ENCODE results near the gene ACSS1. TPM values are rescaled to one million over a fixed set of nuclear protein-coding genes. Genes with fewer than 3 reads are reported as not detected.

ACSS1 gene
- total RNA-seq, 1 donor from 2014 or later, result 7.3 TPM

DNA sequence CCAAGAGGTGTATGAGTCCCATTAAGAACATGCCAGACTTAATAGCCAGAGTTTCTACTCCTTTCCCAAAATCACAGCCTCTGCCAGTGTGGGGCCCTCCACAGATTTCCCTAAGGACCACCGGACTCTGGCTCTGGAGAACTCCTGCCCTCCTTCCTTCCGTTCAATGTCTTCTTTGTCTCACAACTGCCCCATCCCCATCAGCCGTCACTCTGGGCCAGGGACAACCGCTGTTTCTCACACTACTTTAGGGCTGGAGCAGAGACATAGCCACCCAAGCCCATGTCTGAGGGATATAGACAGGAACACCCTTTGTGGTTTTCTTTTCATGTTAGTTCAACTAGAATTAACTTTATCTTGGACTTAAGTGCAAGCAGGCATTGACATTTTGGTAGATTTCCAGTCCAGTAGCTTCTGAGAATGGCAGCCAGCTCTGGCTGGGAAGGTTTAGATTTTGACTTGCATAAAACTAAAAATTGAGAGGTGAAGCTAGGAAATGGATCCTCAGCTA lies 6.7 kb upstream of the ACSS1 start:
- Histone ChIP-seq H3K27me3 (ENCODE audit: control insufficient read depth, insufficient read depth, low read length) (peaks cover 45% of the 10 kb centered on the region), H3K36me3 (ENCODE audit: control insufficient read depth, insufficient read depth, low read length) (no peaks in the 10 kb centered on the region), H3K4me3 (ENCODE audit: low read depth, low read length) (no peak overlapping the region)
- TF ChIP-seq, protein P1, sequence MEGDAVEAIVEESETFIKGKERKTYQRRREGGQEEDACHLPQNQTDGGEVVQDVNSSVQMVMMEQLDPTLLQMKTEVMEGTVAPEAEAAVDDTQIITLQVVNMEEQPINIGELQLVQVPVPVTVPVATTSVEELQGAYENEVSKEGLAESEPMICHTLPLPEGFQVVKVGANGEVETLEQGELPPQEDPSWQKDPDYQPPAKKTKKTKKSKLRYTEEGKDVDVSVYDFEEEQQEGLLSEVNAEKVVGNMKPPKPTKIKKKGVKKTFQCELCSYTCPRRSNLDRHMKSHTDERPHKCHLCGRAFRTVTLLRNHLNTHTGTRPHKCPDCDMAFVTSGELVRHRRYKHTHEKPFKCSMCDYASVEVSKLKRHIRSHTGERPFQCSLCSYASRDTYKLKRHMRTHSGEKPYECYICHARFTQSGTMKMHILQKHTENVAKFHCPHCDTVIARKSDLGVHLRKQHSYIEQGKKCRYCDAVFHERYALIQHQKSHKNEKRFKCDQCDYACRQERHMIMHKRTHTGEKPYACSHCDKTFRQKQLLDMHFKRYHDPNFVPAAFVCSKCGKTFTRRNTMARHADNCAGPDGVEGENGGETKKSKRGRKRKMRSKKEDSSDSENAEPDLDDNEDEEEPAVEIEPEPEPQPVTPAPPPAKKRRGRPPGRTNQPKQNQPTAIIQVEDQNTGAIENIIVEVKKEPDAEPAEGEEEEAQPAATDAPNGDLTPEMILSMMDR (IDR thresholded peaks at IDR 0.05; ENCODE audit: insufficient read depth, low read length, poor library complexity, severe bottlenecking), result no peak
- DNase-seq (ENCODE audit: low read depth), result no peak

DNA sequence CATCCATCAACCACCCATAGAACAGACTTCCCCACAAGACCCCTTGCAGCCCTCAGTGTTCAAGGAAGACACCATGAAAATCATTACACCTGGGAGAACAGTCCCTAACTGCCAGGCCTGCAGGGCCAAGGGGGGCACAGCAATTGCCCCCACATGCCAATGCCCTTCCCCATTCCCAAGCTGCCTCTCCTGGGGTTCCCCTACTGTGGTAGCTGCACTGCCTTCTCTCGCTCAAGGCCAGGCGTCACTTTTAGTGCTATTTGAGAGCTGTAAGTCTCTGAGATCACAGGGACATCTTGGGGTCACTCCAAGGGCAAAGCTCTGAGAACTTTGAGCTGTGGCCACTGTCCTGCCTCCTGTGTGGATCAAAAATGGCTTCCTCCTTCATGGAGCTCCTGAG lies 6.0 kb upstream of the ACSS1 start:
- DNase-seq (ENCODE audit: low read depth), result no peak
- peaks cover 41% of the 10 kb centered on the region for H3K27me3 ChIP-seq (ENCODE audit: control insufficient read depth, insufficient read depth, low read length)
- H3K36me3 ChIP-seq (ENCODE audit: control insufficient read depth, insufficient read depth, low read length), result no peaks in the 10 kb centered on the region
- TF ChIP-seq, protein P1 (IDR thresholded peaks at IDR 0.05; ENCODE audit: insufficient read depth, low read length, poor library complexity, severe bottlenecking), result no peak
- no peak overlapping the region for H3K4me3 ChIP-seq (ENCODE audit: low read depth, low read length)

DNA sequence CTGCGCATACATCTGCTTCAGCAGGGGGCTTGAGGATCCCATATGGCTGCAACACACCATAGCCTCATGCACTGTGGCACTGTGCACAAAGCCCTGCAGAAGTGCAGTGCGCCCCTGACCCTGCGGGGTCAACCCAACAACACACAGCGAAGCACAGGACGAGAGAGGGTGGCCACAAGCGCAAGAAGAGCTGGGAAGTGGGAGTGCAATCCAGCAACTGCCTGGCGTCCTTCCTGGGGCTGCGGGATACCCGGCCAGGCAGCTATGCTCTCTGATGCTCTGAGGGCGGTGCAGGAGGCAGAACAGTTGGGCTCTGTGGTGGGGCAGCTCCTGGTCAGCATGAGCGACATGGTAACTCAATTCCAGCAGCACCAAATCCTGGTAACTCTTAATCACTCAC lies 5.6 kb upstream of the ACSS1 start:
- TF ChIP-seq, protein P1 (IDR thresholded peaks at IDR 0.05; ENCODE audit: insufficient read depth, low read length, poor library complexity, severe bottlenecking), result no peak
- no peak overlapping the region for H3K4me3 ChIP-seq (ENCODE audit: low read depth, low read length)
- peaks cover 42% of the 10 kb centered on the region for H3K27me3 ChIP-seq (ENCODE audit: control insufficient read depth, insufficient read depth, low read length)
- DNase-seq (ENCODE audit: low read depth), result no peak
- no peaks in the 10 kb centered on the region for H3K36me3 ChIP-seq (ENCODE audit: control insufficient read depth, insufficient read depth, low read length)

DNA sequence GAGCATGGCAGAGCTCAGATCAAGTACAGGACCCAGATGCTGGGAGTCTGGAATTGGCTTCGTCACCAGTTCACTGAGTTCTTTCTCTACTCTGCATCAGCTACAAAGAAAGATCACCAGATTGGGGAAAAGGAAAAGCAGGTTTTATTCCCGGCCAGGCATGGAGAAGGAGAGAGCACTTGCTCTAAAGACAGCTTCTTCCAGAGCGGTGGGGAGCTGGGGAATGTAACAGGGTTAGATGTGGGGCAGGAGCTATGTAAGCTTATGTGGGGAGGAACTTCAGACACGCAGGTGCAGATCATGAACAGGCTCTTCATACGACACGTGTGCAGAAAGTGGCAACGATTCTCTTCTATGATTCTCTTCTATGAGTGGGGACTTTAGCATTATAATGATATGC lies 4.9 kb upstream of the ACSS1 start:
- no peak for DNase-seq (ENCODE audit: low read depth)
- Histone ChIP-seq H3K36me3 (ENCODE audit: control insufficient read depth, insufficient read depth, low read length) (no peaks in the 10 kb centered on the region), H3K4me3 (ENCODE audit: low read depth, low read length) (no peak overlapping the region), H3K27me3 (ENCODE audit: control insufficient read depth, insufficient read depth, low read length) (peaks cover 44% of the 10 kb centered on the region)
- TF ChIP-seq, protein P1 (IDR thresholded peaks at IDR 0.05; ENCODE audit: insufficient read depth, low read length, poor library complexity, severe bottlenecking), result no peak

DNA sequence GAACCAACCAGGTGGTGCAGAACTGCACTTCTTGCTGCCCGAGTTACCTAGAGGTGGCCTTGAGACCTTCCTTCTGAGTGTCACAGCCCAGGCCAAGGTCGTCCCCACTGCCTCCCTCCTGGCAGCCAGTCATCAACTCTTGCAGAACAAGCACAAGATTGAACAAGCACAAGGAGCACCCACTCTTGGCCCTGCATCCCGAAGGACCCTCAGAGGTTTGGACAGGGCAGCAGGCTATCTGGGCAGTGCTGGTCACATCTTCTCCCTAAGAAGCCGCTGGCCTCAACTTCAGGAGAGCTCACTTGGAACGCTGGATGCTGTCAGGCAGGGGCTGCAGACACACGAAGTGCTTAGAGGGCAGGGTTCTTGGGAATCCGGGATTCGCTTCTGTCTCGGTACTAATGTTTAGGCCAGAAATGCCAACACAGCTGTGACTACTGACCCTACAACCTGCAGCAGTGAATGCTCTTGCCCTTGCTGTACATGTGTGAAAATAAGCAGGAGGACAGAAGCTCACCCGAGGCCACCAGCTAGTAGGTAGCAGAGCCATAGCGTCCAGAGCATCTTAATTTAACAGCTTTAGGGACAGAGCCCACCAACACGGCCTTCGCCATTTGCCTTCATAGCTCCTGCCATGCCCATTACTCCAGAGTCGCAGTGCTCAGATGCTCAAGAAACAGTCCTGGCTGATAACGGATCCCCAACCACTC lies 4.0 kb upstream of the ACSS1 start:
- Histone ChIP-seq H3K36me3 (ENCODE audit: control insufficient read depth, insufficient read depth, low read length) (no peaks in the 10 kb centered on the region), H3K27me3 (ENCODE audit: control insufficient read depth, insufficient read depth, low read length) (peaks cover 44% of the 10 kb centered on the region), H3K4me3 (ENCODE audit: low read depth, low read length) (no peak overlapping the region)
- no peak for DNase-seq (ENCODE audit: low read depth)
- TF ChIP-seq, protein P1 (IDR thresholded peaks at IDR 0.05; ENCODE audit: insufficient read depth, low read length, poor library complexity, severe bottlenecking), result no peak

All from kidney epithelial cell (primary cell).